SH-SY5Y (cell line): ENCODE data around the gene CHST7.

Source experiments
- GATA2 ChIP-seq: IDR thresholded peaks from 2 replicates; pipeline ENCODE4 v1.6.1; 2011; ENCODE audit warnings: mild to moderate bottlenecking, low read depth, low read length
- GATA3 ChIP-seq: IDR thresholded peaks from 2 replicates; pipeline ENCODE4 v1.6.1; 2011; ENCODE audit warnings: low read depth, mild to moderate bottlenecking, low read length, moderate library complexity

DNA sequence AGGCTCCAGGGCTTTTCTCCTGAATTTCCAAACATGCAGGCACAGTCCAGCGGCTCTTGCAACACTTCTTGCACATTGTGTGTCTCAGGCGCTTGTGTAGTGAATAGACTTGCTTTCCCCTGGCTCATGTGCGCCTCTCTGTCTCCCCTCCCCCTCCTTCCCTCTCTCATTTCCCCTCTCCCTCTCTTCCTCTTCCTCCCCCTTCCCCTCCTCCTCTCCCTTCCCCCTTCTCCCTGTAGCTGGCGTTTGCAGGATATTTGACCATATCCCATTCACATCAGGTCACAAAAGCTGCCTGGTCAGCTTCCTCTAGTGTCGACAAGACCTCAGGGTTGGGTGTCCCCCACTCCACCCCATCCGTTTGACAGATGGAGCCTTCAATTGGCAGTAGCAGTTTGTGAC lies 2.4 kb downstream of the CHST7 start:
- TF ChIP-seq GATA3 (no peak), GATA2 (no peak)
